ENCODE results near the gene SEPHS1. TPM values are rescaled to one million over a fixed set of nuclear protein-coding genes. Genes with fewer than 3 reads are reported as not detected.

The SEPHS1 gene
- polyA plus RNA-seq, 3 donors from 2014 or later = 14.3 to 19.3 (median 18.4) TPM

DNA sequence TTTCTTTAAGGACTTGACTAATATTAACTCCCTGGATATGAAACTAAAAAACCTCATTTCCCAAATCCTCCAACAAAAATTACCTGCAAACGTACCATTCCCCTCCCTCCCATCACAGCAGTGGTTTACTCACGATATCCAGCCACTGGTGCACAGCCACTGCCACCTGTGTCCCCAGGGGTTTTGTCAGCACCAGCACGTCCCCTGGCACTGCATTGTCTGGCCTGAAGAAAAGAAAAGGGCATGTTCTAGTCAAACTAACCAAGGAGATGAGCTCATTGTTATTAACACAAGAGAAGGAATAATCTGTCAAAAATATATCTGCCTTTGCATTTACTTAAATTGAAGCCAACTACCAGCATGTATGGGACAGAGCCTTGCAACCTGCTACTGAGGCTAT lies 18.5 kb downstream of the SEPHS1 start:
- Mint-ChIP-seq H3K4me3 (no peak overlapping the region), H3K4me1 (no peaks in the 10 kb centered on the region), H3K27me3 (ENCODE audit: low read depth in 3 of 3) (peaks cover 0 to 1% (median 0%) of the 10 kb centered on the region in 3 donors), H3K27ac (peak overlapping the region in 1 of 6 donors; percentile 84), H3K36me3 (peaks cover 36 to 61% (median 39%) of the 10 kb centered on the region in 3 donors), H3K9me3 (no peaks in the 10 kb centered on the region)
- no peak for DNase-seq

DNA sequence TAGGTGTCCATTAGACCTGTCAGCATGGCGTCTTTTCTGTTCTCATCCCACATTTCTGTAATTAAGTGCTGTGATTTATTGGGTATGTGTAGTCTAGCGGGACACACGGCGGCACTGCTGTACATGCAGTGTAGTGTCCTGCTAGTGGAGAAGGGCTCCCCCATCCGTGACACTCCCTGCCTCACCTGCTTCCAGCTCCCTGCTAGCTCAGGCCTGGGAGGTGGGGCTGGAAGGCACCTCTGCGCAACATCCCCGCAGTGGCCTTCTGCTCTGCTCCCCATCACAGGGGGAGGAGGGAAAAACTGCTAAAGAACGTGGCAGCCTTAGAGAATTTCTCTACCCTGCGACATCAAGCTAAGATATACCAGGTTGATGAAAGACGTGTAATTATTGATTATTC lies 19.5 kb downstream of the SEPHS1 start:
- no peak for DNase-seq
- peak overlapping the region in 1 of 6 donors; percentile 18 for H3K27ac Mint-ChIP-seq
- H3K9me3 Mint-ChIP-seq = no peaks in the 10 kb centered on the region
- no peaks in the 10 kb centered on the region for H3K4me1 Mint-ChIP-seq
- H3K4me3 Mint-ChIP-seq = no peak overlapping the region
- H3K27me3 Mint-ChIP-seq (ENCODE audit: low read depth in 3 of 3) = peaks cover 0 to 1% (median 0%) of the 10 kb centered on the region in 3 donors
- peaks cover 36 to 66% (median 44%) of the 10 kb centered on the region in 3 donors for H3K36me3 Mint-ChIP-seq

DNA sequence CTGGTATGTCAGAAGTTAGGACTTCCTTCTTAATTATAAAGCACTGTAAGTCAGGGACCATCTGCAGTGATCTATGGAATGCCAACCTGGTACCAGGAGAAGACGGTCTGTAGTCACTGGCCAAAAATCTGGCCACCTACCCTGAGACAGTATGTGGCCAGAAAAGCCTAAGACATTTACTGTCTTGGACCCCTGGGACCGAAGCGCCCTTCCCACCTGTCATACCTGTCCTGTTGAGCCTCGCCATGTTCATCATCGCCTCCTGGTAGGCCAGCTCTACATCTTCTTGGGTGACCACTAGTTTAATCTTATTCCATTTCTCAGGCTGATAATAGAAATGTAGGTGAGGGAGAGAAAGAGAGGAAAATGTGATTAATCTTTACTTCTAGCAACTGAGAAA lies 20.0 kb downstream of the SEPHS1 start:
- Mint-ChIP-seq H3K27me3 (ENCODE audit: low read depth in 3 of 3) (peaks cover 0 to 1% (median 0%) of the 10 kb centered on the region in 3 donors), H3K36me3 (peaks cover 36 to 69% (median 41%) of the 10 kb centered on the region in 3 donors), H3K27ac (peak overlapping the region in 1 of 6 donors; percentile 18), H3K4me3 (no peak overlapping the region), H3K9me3 (no peaks in the 10 kb centered on the region), H3K4me1 (no peaks in the 10 kb centered on the region)
- DNase-seq = no peak

DNA sequence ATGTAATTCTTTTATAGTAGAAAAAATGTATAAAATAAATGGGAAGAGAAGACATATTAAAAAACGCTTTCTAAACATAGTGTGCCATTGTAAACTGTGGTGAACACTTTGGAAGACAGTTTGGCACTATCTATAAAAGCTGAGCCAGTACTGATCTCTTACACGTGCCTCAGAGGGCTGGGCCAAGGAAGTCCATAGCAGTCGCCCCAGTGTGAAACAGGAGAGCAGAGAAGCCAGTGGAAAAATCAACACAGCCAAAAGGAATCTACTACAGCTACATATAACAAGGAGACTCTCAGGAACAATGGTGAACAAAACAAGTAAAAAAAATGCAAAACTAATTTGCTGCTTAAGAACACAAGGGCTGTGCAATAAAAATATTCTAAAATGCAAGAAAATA lies 20.6 kb downstream of the SEPHS1 start:
- DNase-seq = no peak
- Mint-ChIP-seq H3K27me3 (ENCODE audit: low read depth in 3 of 3) (peaks cover 0 to 1% (median 0%) of the 10 kb centered on the region in 3 donors), H3K4me3 (no peak overlapping the region), H3K4me1 (no peaks in the 10 kb centered on the region), H3K9me3 (no peaks in the 10 kb centered on the region), H3K27ac (peak overlapping the region in 4 of 6 donors; percentile 18 to 55 (median 36)), H3K36me3 (peaks cover 36 to 72% (median 41%) of the 10 kb centered on the region in 3 donors)

DNA sequence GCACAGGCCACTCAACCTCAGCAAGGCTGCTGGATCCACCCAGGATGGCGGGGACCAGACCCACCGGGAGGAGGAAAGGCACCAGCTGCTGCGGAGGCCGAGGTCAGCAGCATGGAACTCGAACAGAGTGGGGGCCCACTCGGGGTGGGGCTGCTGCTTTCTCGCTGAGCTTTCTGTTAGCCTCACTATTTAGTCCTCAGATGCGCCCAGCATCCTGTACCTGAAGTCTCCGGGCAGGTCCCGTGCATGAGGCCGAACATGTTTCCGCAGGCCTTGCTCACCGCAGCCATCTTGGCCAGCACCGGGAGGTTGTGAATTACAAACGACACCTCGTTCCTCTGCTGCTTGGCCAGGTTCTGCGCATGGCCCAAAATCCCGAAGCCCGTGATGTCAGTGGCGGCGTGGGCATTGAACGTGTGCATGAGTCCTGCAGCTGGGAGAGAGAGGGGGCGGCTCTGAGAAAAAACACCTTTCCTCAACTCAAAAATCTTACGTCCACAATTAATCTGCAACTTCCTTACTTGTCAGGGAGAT lies 25.4 kb downstream of the SEPHS1 start:
- Mint-ChIP-seq H3K27me3 (ENCODE audit: low read depth in 3 of 3) (no peaks in the 10 kb centered on the region), H3K4me3 (no peak overlapping the region), H3K27ac (no peak overlapping the region), H3K4me1 (no peaks in the 10 kb centered on the region), H3K36me3 (peaks cover 25 to 45% (median 27%) of the 10 kb centered on the region in 3 donors), H3K9me3 (no peaks in the 10 kb centered on the region)
- DNase-seq = no peak

DNA sequence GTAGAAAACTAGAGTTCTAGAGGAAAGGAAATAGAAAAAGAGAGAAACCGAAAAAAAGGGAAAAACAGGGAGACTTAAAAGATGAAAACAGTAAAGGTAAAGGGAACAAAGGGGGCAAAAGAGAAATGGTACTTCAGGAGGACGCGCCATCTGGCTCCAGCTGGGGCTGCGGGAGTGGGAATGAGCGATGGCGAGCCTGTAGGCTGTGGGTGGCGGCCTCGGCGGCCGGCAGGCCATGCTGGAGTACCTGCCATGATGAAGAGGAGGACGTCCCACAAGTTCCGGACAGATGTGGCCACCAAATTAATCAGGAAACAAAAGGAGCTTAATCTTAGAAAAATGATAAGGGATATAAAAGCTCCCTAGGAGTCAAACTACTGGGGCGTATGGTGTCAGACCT lies 26.5 kb downstream of the SEPHS1 start:
- Mint-ChIP-seq H3K4me1 (no peaks in the 10 kb centered on the region), H3K36me3 (peaks cover 19 to 38% (median 23%) of the 10 kb centered on the region in 3 donors), H3K4me3 (no peak overlapping the region), H3K27ac (no peak overlapping the region), H3K27me3 (ENCODE audit: low read depth in 3 of 3) (no peaks in the 10 kb centered on the region), H3K9me3 (no peaks in the 10 kb centered on the region)
- DNase-seq = no peak

DNA sequence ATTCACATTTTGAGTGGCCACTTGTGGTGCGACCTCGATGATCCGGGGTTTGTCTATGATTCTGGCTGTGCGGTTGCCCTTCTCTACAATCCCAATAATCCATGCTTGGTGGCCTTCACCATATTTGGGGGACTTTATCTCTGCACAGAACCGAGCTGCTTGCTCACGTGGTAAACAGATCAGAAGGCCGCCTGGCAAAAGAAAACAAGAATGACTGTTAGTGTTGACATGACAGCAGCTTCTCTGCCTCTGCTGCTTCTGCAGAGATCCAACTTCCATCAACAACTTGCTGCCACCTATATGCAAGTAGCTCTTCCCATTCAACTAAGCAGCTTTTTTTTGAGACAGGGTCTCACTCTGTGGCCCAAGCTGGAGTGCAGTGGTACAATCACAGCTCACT lies 28.9 kb downstream of the SEPHS1 start:
- Mint-ChIP-seq H3K9me3 (no peaks in the 10 kb centered on the region), H3K36me3 (peaks cover 7 to 23% (median 13%) of the 10 kb centered on the region in 3 donors), H3K4me3 (no peak overlapping the region), H3K4me1 (no peaks in the 10 kb centered on the region), H3K27ac (peak overlapping the region in 1 of 6 donors; percentile 51), H3K27me3 (ENCODE audit: low read depth in 3 of 3) (peaks cover 0 to 2% (median 0%) of the 10 kb centered on the region in 3 donors)
- DNase-seq = no peak

DNA sequence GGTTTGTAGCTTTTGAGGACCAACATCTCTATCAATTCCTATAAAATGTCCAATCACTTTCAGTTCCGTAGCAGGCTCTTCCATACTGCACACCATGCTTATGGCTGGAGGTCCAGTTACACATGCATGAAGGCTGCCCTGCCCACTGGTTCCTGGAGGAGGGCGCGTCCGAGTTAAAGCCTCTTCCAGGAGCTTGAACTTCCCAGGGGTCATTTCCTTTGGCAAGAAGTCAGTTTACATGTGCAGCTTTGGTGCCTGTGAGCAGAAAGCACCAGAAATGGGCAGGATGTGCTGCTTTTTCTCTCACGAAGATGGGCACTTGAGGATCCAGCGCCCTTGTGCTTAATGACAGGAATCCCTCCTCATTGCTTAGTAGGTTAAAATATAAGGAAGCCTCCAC lies 30.6 kb downstream of the SEPHS1 start:
- Mint-ChIP-seq H3K4me3 (no peak overlapping the region), H3K36me3 (peaks cover 7 to 15% (median 8%) of the 10 kb centered on the region in 3 donors), H3K27ac (no peak overlapping the region), H3K4me1 (no peaks in the 10 kb centered on the region), H3K27me3 (ENCODE audit: low read depth in 3 of 3) (peaks cover 0 to 2% (median 2%) of the 10 kb centered on the region in 3 donors), H3K9me3 (no peaks in the 10 kb centered on the region)
- DNase-seq = no peak

DNA sequence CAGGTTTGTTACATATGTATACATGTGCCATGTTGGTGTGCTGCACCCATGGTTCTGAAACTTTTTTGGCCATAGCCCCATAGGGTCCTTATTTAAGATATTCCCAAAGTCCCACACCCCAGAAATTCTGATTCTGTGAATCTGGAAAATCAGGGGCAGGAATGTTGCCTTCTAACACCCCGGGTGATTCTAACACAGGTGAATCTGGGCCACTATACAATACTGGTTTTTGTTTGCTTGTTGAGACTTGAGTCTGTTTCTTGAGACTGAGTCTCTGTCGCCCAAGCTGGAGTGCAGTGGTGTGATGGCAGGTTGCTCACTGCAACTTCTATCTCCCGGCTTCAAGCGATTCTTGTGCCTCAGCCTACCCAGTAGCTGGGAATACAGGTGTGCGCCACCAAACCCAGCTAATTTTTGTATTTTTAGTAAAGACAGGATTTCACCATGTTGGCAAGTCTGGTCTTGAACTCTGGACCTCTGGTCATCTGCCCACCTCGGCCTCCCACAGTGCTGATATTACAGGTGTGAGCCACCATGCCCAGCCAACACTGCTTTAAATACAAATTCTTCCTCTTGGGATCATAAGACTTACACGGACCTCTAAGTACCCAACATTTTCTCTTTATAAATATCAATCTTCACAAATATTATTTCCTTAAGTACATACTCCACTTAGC lies 31.3 kb downstream of the SEPHS1 start:
- no peaks in the 10 kb centered on the region for H3K9me3 Mint-ChIP-seq
- H3K36me3 Mint-ChIP-seq = peaks cover 5 to 9% (median 8%) of the 10 kb centered on the region in 3 donors
- H3K27ac Mint-ChIP-seq = no peak overlapping the region
- H3K4me1 Mint-ChIP-seq = no peaks in the 10 kb centered on the region
- no peak for DNase-seq
- H3K4me3 Mint-ChIP-seq = no peak overlapping the region
- peaks cover 0 to 2% (median 2%) of the 10 kb centered on the region in 3 donors for H3K27me3 Mint-ChIP-seq (ENCODE audit: low read depth in 3 of 3)

DNA sequence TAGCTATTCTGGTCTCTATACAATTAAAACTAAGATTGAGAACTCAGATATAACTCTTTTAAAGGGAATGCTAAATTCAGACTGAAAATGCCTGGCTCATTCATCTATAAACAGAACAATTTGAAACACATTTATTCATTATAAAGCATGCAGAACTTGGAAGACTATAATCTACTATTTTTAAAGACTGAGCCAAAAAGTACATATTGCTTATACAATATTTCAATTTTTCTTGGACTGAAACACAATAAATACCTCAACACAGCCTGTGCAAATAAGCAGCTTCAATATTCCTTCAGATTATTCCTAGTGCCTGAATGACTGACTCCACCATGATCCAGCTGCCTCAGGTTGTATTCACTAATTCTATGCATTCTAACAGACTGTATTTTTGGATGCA lies 32.7 kb downstream of the SEPHS1 start:
- no peak for DNase-seq
- Mint-ChIP-seq H3K27ac (no peak overlapping the region), H3K36me3 (peaks cover 0 to 3% (median 3%) of the 10 kb centered on the region in 3 donors), H3K4me3 (no peak overlapping the region), H3K9me3 (no peaks in the 10 kb centered on the region), H3K4me1 (no peaks in the 10 kb centered on the region), H3K27me3 (ENCODE audit: low read depth in 3 of 3) (peaks cover 0 to 2% (median 2%) of the 10 kb centered on the region in 3 donors)

DNA sequence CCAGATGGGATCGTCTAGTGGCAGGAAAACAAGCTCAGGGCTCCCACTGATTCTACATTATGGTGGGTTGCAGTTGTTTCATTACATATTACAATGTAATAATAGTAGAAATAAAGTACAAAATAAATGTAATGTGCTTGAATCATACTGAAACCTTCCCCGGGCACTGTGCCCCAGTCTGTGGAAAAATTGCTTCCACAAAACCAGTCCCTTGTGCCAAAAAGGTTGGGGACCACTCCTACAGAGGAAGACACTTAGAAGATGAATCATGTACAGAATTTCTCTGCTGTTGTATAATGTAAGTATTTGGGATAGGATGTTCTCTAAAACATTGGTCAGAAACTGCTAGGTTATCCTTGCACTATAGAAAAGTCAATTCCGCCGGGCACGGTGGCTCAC lies 36.9 kb downstream of the SEPHS1 start:
- no peak overlapping the region for H3K27ac Mint-ChIP-seq
- H3K4me3 Mint-ChIP-seq = no peak overlapping the region
- peaks cover 0 to under 1% (median 0%) of the 10 kb centered on the region in 3 donors for H3K36me3 Mint-ChIP-seq
- peaks cover 0 to 2% (median 2%) of the 10 kb centered on the region in 3 donors for H3K27me3 Mint-ChIP-seq (ENCODE audit: low read depth in 3 of 3)
- DNase-seq = no peak
- no peaks in the 10 kb centered on the region for H3K4me1 Mint-ChIP-seq
- H3K9me3 Mint-ChIP-seq = no peaks in the 10 kb centered on the region

DNA sequence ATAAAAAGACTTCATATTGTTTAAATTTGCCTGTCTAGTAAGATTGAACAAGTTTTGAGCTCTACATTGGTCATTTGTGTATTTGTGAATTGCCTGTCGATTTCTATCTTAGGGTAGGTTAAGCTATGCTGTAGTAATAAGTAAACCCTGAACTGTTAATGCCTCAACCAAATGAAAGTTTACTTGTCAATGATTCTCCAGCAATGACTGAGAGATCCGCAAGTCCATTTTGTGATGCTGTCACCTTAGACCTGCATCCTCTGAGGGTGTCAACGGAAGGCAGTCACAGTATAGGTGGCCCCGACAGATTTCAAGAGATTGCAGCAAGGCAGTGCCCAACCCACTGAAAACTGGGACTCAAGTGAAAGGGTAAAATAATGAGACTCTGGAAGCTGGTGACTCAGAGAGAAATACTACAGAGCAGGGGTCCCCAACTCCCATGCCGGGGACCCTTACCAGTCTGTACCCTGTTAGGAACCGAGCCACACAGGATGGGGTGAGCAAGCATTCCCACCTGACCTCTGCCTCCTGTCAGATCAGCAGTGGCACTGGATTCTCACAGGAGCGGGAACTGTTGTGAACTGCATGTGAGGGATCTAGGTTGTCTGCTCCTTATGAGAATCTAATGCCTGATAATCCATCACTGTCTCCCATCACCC lies 37.4 kb downstream of the SEPHS1 start:
- Mint-ChIP-seq H3K27ac (no peak overlapping the region), H3K4me3 (no peak overlapping the region), H3K9me3 (no peaks in the 10 kb centered on the region), H3K36me3 (peaks cover 0 to 6% (median 0%) of the 10 kb centered on the region in 3 donors), H3K27me3 (ENCODE audit: low read depth in 3 of 3) (peaks cover 0 to 2% (median 0%) of the 10 kb centered on the region in 3 donors), H3K4me1 (no peaks in the 10 kb centered on the region)
- no peak for DNase-seq

DNA sequence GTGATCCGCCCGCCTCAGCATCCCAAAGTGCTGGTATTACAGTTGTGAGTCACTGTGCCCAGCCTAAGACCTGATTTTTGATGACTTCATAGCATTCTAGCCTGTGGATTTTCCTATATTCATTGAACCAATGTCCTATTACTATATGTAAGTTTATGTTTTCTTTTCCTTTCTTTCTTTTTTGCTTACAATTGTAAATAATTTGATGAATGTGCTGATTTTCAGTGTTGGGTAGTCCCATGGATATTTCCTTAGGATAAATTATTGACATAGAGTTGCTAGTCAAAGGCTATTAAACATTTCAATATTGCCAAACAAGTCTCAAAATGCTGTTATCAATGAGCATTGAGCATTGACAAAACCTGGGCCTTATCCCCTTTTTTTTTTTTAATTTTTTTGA lies 38.3 kb downstream of the SEPHS1 start:
- no peak for DNase-seq
- no peak overlapping the region for H3K27ac Mint-ChIP-seq

DNA sequence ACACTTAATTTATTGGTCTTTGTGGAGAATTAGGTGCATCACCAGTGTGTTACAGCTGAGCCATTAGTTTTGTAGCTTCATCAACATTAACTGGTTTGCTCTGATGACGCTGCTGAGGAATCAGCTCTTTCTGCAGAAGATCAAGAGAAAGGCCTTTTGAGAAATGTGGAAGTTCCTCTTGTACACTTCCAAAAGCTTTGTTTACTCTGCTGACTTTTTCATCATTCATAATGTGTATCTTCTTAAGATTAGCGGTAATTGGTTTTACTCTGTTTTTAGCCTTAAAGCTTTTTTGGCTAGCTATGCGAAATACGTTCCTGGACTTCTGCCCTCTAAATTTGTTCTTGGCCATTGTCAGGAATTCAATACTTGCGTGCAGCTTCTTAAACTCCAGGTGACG lies 40.0 kb downstream of the SEPHS1 start:
- Mint-ChIP-seq H3K27ac (no peak overlapping the region), H3K4me3 (no peak overlapping the region), H3K9me3 (no peaks in the 10 kb centered on the region)

More for the DNA sequence above, 38.3 kb downstream of the SEPHS1 start:
- Mint-ChIP-seq H3K9me3 (no peaks in the 10 kb centered on the region), H3K4me3 (no peak overlapping the region), H3K27me3 (ENCODE audit: low read depth in 3 of 3) (peaks cover 0 to 2% (median 0%) of the 10 kb centered on the region in 3 donors), H3K4me1 (no peaks in the 10 kb centered on the region), H3K36me3 (peaks cover 0 to 6% (median 0%) of the 10 kb centered on the region in 3 donors)

More for the DNA sequence above, 40.0 kb downstream of the SEPHS1 start:
- H3K36me3 Mint-ChIP-seq = peaks cover 0 to 6% (median 0%) of the 10 kb centered on the region in 3 donors
- DNase-seq = no peak
- H3K4me1 Mint-ChIP-seq = no peaks in the 10 kb centered on the region
- peaks cover 0 to 2% (median 0%) of the 10 kb centered on the region in 3 donors for H3K27me3 Mint-ChIP-seq (ENCODE audit: low read depth in 3 of 3)
